Epithelial cell of esophagus (primary cell): Measurements from ENCODE around the gene RGS3.

Source experiments
- DNase-seq: peaks from one replicate; pipeline ENCODE4 v3.0.0; 2010; ENCODE audit warnings: low read depth
- H3K4me3 ChIP-seq: 2 replicates; pipeline ENCODE4 v1.5.1; 2011; ENCODE audit warnings: mild to moderate bottlenecking, low read length, control low read depth
- TF ChIP-seq, protein P1 (sequence below): IDR thresholded peaks from 2 replicates; pipeline ENCODE4 v1.5.1; 2011; ENCODE audit warnings: low read depth, mild to moderate bottlenecking, low read length, control low read depth, inconsistent platforms; ENCODE audit not compliant: insufficient read depth; ENCODE audit errors: missing control alignments

Gene RGS3

DNA sequence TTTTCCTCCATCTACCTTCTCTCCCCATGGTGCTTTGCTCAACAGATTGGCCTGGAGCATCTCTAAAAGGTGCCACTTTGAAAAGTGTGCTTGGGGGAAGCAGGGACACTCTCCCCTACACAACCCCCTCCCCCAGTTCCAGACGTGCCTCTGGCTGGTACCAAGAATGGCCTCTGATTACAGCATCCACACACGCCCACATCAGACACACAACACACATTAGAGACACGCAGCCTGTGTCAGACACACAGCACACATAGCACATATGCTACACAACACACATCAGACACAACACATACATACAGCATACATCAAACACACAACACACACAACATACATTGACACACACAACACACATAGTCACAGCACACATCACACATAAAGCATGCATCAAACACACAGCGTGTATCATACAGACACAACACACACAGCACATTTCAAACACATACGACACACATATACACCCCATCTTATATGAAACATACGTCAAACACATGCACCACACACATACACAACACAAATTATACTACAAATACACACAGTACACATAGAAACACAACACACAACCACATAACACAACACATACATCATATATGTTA, 150.4 kb downstream of the RGS3 start:
- no peak for DNase-seq
- TF ChIP-seq, protein P1, sequence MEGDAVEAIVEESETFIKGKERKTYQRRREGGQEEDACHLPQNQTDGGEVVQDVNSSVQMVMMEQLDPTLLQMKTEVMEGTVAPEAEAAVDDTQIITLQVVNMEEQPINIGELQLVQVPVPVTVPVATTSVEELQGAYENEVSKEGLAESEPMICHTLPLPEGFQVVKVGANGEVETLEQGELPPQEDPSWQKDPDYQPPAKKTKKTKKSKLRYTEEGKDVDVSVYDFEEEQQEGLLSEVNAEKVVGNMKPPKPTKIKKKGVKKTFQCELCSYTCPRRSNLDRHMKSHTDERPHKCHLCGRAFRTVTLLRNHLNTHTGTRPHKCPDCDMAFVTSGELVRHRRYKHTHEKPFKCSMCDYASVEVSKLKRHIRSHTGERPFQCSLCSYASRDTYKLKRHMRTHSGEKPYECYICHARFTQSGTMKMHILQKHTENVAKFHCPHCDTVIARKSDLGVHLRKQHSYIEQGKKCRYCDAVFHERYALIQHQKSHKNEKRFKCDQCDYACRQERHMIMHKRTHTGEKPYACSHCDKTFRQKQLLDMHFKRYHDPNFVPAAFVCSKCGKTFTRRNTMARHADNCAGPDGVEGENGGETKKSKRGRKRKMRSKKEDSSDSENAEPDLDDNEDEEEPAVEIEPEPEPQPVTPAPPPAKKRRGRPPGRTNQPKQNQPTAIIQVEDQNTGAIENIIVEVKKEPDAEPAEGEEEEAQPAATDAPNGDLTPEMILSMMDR, result no peak

DNA sequence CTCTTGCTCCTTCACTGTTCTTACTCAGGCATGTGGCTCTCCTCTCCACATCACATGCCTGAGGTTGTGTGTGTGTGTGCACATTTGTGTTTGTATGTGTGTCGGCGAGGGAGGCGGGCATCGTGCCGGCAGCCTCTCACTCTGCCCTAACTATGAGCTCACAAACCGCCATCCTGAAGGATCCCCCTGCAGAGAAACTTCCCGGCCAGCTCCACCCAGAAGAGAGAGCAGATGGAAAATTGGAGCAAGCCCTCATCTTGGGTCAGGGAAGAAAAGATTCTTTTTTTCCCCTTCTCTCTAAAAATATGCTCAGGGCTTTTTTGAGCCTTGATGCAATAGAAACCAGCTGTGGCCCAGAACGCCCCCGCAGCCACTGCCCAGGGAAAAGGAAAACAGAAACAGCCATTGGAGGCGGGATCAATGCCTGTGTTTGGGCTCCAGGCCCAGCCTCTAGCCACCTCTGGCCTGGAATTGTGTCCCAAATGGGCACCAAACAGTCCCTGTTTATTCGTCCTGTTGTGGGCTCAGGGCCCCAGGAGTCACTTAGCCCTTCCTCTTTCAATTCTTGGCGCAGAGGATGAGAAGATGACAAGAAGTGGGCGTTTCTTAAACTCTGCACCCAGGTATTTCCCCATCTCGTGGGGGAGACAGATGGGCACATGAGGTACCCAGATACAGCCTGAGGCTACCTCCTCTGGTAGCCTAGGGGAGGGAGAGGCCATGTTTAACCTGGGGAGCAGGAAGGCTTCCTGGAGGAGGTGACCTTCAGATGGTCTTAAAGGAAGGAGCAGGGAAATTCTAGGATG, 151.5 kb downstream of the RGS3 start:
- H3K4me3 ChIP-seq, result no peak overlapping the region
- TF ChIP-seq, protein P1, result no peak
- DNase-seq, result no peak

More for the DNA sequence above, 150.4 kb downstream of the RGS3 start:
- no peak overlapping the region for H3K4me3 ChIP-seq

DNA sequence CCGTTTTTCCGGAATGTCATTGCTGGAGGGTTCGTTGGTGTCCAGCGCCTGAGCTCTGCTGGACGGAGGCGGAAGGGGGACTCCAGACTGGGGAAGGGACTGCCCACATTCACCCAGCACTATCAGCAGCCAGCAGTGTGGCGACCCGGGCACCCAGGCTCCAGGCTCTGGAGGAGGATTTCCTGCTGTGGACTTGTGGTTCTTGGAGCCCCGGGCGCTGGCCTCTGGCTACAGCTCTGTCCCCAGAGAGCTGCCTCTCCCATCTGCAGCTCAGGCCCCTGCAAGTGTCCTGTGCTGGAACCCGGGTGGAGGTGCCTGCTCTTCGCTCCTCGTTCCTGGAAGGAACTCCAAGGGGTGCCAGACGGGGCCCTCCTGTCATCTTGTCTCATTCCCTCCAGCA, 152.6 kb downstream of the RGS3 start:
- H3K4me3 ChIP-seq, result no peak overlapping the region
- DNase-seq, result no peak
- TF ChIP-seq, protein P1, result no peak

DNA sequence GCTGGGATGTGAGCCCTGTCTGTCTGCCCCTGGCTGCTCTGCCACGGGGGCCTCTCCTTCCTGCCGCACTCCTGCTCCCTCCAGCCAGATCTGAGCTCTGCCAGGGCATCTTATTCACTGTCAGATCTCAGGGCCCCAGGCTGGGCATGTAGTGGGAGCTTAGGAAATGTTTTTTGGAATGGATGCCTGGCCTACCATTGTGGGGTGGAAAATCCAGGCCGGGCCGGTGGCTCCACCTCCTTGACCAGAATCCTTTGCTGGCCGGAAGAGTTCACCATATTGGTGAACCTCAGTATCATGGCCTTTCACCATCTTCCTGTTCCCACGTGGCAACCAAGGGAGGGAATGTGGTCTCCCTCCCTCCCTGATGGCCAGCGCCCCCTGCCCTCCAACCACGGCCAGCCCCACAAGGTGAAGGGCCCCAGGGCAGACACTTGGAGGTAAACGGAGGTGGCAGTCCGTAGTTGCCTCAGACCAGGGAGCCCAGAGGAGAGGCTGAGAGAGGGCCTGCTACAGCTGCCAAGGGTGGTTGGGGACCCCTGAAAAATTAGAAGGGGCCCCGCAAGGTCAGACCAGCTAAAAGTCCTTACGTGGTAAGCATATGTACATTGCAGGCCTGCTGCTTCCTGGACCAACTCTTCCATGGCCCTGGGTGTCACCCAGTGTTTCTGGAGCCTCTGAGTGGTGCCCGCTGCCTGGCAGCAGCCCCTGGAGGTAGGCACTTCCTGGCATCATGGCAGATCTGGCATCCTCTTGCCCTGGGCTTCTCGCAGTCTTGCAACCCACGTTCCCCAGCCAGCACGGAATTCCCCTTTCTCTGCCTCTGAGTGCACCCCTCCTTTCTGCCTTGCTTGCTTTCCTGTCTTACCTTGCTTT, 153.3 kb downstream of the RGS3 start:
- no peak overlapping the region for H3K4me3 ChIP-seq
- TF ChIP-seq, protein P1, result no peak
- no peak for DNase-seq

DNA sequence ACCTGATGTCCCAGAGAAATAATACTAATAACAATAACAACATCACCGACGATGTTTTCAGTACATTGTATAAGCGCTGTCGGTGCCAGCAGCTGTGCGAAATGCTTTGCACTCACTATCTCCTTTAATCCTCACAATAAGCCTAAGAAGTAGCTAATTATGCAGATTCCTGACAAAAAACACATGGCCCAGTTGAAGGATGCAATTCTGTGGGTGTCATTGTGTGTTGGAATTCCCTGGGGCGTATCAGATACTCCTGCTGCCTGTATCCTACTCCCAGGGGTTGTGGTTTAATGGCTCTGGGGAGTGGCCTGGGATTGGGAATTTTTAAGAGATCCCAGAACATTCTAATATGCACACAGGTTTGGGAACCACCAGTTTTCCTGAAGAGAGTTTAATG, 154.0 kb downstream of the RGS3 start:
- no peak for DNase-seq
- TF ChIP-seq, protein P1, result no peak
- no peak overlapping the region for H3K4me3 ChIP-seq

DNA sequence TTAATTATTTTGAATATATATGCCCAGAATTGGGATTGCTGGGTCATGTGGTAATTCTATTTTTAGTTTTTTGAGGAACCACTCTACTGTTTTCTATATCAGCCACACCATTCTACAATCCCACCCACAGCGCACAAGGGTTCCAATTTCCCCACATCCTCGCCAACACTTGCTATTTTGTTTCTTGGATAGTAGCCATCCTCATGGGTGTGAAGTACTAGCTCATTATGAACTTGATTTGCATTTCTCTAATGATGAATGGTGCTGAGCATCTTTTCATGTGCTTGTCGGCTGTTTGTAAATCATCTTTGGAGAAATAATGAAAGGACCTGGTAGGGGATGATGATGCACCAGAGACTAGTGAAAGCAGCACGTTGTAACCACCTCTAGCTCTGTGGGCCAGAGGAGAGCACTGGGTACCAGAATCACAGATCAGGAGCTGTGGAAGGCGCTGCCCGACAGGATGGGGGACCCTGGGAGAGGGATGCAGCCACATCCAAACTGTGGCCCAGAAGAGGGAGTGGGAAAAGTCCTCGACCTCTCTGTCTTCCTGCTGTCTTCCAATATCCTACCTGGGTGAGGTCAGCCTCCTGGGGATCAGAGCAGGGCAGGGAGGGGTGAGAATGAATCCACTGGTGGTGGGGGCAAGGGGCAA, 155.4 kb downstream of the RGS3 start:
- no peak overlapping the region for H3K4me3 ChIP-seq
- no peak for DNase-seq
- TF ChIP-seq, protein P1, result no peak
